ENCODE results near the gene IL19. TPM values are rescaled to one million over a fixed set of nuclear protein-coding genes. Genes with fewer than 3 reads are reported as not detected.

IL19 gene
- total RNA-seq, 4 donors from 2014 or later, result 0.76 TPM; not detected in 3

GRCh38 chr1:206883160-206883559 is 112.6 kb downstream of the IL19 start:
- DNase-seq, result no peak
- H3K4me1 ChIP-seq, result no peaks in the 10 kb centered on the region
- no peak overlapping the region for H3K27ac ChIP-seq
- no peak overlapping the region for H3K4me3 ChIP-seq
- TF ChIP-seq POLR2A (IDR thresholded peaks at IDR 0.05), result no peak
- no peak for TF ChIP-seq CTCF (IDR thresholded peaks at IDR 0.05)
- no peaks in the 10 kb centered on the region for H3K27me3 ChIP-seq
- intact Hi-C loops (cut with DNase I; ENCODE audit: low total_unique reads), result no loop called here
- peaks cover 0 to 5% of the 10 kb centered on the region in 2 donors for H3K9me3 ChIP-seq
- H3K36me3 ChIP-seq, result no peaks in the 10 kb centered on the region

- no peak for TF ChIP-seq CTCF (IDR thresholded peaks at IDR 0.05)
- Histone ChIP-seq H3K27ac (no peak overlapping the region), H3K27me3 (no peaks in the 10 kb centered on the region), H3K36me3 (no peaks in the 10 kb centered on the region), H3K9me3 (no peaks in the 10 kb centered on the region), H3K4me1 (no peaks in the 10 kb centered on the region), H3K4me3 (no peak overlapping the region)
- no peak for DNase-seq
- intact Hi-C loops (cut with DNase I; ENCODE audit: low total_unique reads), result no loop called here
Measured at GRCh38 chr1:206883876-206884275, 113.3 kb downstream of the IL19 start.

GRCh38 chr1:206885341-206886060 is 114.9 kb downstream of the IL19 start:
- intact Hi-C loops (cut with DNase I; ENCODE audit: low total_unique reads), result no loop called here
- Histone ChIP-seq H3K4me1 (no peaks in the 10 kb centered on the region), H3K27me3 (no peaks in the 10 kb centered on the region), H3K36me3 (no peaks in the 10 kb centered on the region), H3K9me3 (no peaks in the 10 kb centered on the region), H3K27ac (no peak overlapping the region), H3K4me3 (no peak overlapping the region)
- no peak for DNase-seq
- TF ChIP-seq POLR2A (IDR thresholded peaks at IDR 0.05) (no peak), CTCF (IDR thresholded peaks at IDR 0.05) (no peak)

- H3K9me3 ChIP-seq, result no peaks in the 10 kb centered on the region
- no peak overlapping the region for H3K27ac ChIP-seq
- DNase-seq, result no peak
- intact Hi-C loops (cut with DNase I; ENCODE audit: low total_unique reads), result no loop called here
- no peak overlapping the region for H3K4me3 ChIP-seq
- no peak for TF ChIP-seq CTCF (IDR thresholded peaks at IDR 0.05)
- no peaks in the 10 kb centered on the region for H3K27me3 ChIP-seq
- no peaks in the 10 kb centered on the region for H3K4me1 ChIP-seq
- H3K36me3 ChIP-seq, result no peaks in the 10 kb centered on the region
Measured at GRCh38 chr1:206886831-206887230, 116.3 kb downstream of the IL19 start.

GRCh38 chr1:206887701-206888100 is 117.1 kb downstream of the IL19 start:
- Histone ChIP-seq H3K4me3 (no peak overlapping the region), H3K4me1 (no peaks in the 10 kb centered on the region), H3K9me3 (no peaks in the 10 kb centered on the region), H3K36me3 (no peaks in the 10 kb centered on the region), H3K27me3 (no peaks in the 10 kb centered on the region), H3K27ac (no peak overlapping the region)
- no peak for DNase-seq
- intact Hi-C loops (cut with DNase I; ENCODE audit: low total_unique reads), result no loop called here
- TF ChIP-seq POLR2A (IDR thresholded peaks at IDR 0.05) (no peak), CTCF (IDR thresholded peaks at IDR 0.05) (no peak)

All from uterus (tissue), 4 donors.